GM18502 (cell line): Measurements from ENCODE around the gene SUFU.

ENCODE experiments used
- ATAC-seq: cut with Tn5 transposase; IDR thresholded peaks from one replicate; pipeline ENCODE4 v1.9.1; 2021; ENCODE audit warnings: mild to moderate bottlenecking; ENCODE audit not compliant: unreplicated experiment, poor library complexity

SUFU gene

DNA sequence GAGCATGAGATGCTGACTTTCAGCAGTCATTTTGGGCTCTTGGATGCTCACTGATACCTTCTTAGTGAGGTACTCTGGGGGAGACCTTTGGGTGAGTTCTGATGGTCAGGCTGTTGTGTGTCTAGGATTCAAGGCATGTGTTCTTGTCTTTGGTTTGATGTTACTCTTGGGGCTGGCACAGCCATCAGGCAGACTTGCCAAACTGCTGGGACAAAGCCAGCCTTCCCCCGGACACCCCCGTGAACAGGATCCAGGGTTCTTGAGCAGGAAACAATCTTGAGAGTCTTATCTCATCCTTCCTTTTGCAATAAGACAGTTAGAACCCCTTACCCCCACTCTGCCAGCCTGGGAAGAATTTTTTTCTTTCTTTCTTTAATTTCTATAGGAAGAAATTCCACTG is 42.2 kb downstream of the SUFU start:
- no peak for ATAC-seq

GRCh38 chr10:102546606-102547320 is 43.0 kb downstream of the SUFU start:
- no peak for ATAC-seq

DNA sequence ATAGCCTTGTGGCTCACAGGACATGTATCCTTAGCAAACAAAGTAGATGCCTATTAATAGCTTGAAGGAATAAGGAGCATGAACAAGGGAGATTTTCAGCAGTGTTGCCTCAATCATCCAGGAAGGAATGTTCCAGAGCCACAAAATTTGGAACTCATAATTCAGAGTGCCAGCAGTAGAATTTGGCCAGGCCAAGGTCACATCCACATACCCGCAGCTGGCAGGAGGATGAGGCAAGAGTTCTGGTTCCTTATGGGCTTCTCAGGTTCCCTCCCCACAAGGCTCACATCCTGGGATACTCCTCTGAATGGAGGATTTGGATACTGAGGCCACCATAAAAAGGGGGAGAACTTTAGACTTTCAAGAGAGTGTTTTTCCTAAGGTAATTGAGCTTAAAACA is 45.8 kb downstream of the SUFU start:
- ATAC-seq: no peak

- ATAC-seq: no peak
Observed at GRCh38 chr10:102550636-102551210, 47.0 kb downstream of the SUFU start.

DNA sequence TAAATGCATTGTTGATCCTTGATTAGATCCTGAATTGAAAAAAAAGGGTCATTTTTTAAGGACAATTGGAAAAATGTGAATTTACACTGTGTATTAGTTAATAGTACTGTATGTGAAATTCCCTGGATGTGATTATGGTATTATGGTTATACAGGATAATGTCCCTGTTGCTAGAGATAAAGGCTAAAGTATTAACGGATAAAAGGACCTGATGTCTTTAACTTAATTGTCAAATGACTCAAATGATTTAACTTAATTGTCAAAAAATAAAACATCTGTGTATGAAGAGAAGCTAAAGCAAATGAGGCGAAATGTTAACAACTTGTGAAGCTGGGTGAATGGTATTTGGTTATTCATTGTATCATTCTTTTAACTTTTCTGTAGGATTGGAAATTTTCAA is 48.8 kb downstream of the SUFU start:
- no peak for ATAC-seq

DNA sequence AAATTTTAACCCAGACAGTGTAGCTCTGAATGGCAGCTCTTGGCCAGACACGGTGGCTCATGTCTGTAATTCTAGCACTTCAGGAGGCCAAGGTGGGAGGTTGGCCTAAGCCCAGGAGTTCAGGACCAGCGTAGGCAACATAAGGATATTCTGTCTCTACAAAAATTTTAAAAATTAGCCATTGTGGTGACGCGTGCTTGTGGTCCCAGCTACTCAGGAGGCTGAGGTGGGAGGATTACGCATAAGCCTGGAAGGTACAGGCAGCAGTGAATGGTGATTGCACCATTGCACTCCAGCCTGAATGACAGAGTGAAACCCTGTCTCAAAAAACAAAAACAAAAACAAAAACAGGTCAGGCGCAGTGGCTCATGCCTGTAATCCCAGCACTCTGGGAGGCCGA is 50.0 kb downstream of the SUFU start:
- ATAC-seq: no peak

GRCh38 chr10:102554531-102554930 is 50.8 kb downstream of the SUFU start:
- ATAC-seq: no peak

DNA sequence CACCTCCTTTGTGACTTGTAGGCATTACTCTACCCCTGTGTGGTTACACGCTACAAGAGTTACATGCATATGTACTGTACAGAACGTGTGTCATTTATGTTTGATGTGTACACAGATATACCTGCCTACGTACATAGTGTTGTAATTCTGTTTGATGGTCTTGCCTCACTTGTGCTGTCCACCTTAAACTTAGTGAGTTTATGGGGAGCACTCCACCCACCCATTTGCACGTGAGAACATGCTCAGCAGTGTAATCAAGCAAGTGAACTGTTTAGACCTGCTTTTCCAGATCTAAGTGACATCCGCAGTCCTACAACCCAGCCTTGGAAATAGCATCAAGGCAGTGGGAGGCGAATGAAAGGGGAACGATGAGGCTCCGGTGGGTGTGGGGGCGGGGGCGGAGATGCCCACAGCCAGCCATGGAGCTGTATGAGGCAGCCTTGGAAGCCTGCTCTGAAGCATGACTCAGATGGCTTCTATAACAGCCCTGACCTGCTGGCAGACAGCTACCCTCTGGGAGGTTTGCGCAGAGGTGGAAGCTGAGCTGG is 52.1 kb downstream of the SUFU start:
- ATAC-seq: no peak

- ATAC-seq: no peak
Observed at GRCh38 chr10:102557569-102557968, 53.8 kb downstream of the SUFU start.

DNA sequence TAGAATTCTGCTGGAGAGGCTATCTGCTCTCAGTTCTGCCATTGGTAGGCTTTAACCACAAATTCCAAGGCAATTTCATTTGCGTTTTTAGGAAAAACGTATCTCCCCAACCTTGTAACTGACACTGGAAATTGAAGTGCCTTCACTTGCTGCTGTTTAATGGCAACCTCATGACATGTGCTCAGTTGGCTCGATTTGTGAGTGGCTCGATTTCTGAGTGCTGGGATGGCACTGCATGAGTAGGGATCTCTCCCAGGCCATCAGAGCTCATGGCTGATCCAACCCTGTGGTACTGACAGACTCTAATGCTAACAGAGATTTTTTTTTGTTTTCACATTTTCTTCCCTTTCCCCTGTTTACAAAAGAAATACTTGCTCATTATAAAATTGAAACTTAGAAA is 56.0 kb downstream of the SUFU start:
- ATAC-seq: no peak

- peak; percentile 45 for ATAC-seq
Observed at GRCh38 chr10:102564209-102564834, 60.5 kb downstream of the SUFU start.

- ATAC-seq: no peak
Observed at GRCh38 chr10:102565793-102566192, 62.0 kb downstream of the SUFU start.

- ATAC-seq: no peak
Observed at GRCh38 chr10:102578782-102579181, 75.0 kb downstream of the SUFU start.

- ATAC-seq: no peak
Observed at GRCh38 chr10:102579328-102579727, 75.6 kb downstream of the SUFU start.

DNA sequence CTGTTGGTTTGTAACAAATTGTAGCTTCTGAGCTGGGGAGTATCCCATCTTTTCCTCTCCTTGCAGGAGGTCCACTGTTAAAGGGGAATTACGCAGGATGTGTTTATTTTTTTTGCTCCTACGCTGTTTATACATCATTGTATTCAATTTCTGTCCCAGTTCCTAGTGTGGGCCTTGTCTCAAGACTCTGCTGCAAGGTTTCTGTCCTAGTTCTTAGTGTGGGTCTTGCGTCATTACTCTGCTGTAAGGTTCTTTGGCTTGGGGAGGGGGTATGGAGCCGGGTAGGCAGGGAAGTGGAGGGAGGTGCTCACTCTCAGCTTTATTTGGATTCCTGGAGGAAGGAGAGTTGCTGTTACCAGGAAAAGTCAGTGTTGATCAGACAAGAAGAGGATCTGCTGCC is 76.5 kb downstream of the SUFU start:
- no peak for ATAC-seq

- no peak for ATAC-seq
Observed at GRCh38 chr10:102581401-102581800, 77.6 kb downstream of the SUFU start.

- ATAC-seq: no peak
Observed at GRCh38 chr10:102581981-102582580, 78.3 kb downstream of the SUFU start.

DNA sequence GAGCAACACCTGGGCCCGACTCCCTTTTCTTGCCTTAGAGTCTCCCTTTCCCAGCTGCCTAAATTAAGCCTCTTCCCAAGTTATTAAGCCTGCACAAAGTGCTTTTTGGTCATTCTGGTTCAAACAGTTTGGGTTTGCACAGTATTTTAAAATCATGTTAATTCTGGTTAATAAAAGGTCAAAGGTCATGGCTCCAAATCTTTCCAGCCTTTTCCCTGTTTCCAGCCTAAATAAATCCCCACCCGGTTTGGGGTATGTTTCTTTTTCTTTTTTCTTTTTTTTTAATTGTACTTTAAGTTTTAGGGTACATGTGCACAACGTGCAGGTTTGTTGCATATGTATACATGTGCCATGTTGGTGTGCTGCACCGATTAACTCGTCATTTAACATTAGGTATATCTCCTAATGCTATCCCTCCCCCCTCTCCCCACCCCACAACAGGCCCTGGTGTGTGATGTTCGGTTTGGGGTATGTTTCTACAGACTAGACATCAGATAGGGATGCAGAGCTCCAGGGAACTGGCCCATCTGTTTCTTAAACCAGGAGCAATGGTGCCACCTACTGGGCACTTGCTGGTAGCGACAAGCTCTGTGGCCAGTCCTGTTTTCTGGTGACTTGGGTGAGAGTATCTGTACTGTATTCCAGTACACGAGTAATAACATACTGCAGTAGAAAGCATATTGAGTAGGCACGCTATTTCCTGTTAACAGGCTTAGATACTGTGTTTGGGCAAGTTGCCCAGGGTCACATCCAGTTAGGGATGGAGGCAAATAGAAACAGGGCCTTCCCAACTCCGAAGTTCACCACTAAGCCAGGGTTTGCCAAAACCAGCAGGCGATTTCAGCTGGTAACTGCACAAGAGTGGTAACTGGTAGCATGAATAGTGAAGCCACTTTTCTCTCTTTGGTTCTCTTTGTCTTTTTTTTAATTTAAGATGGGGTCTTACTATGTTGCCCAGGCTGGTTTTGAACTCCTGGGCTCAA is 80.0 kb downstream of the SUFU start:
- peak; percentile 71 for ATAC-seq

DNA sequence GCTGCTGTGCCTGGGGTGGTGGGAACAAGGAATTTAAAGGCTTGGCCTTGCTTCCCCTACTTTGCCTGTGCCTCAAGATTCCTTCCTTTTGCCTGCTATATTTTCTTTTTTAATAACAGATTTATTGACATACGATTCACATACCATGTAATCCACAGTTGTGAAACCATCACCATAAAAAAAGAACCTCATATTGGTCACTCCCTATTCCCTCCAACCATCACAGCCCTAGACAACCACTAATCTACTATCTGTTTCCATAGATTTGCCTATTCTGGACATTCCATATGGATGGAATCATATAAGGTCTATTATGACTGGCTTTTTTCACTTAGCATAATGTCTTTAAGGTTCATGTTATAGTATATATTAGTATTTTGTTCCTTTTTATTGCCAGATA is 81.3 kb downstream of the SUFU start:
- ATAC-seq: no peak

GRCh38 chr10:102586858-102587257 is 83.1 kb downstream of the SUFU start:
- no peak for ATAC-seq
